Esophagus squamous epithelium (tissue), 4 donors: ENCODE measurements around the gene JHY.

Source experiments
- POLR2A ChIP-seq, 4 donors: fragments of 450-650 bp; IDR thresholded peaks; one replicate each; pipeline ENCODE4 v1.6.1; 2017; ENCODE audit warnings: antibody characterized with exemption in 4 of 4, mild to moderate bottlenecking in 4 of 4, moderate library complexity in 3 of 4
- TF ChIP-seq, protein P1 (sequence below), 6 experiments: fragments of 450-650 bp in 4 of 6; fragments of 200-600 bp in 2 of 6; sonication (generic) in 2 of 6; IDR thresholded peaks; one replicate each; pipeline ENCODE4 v1.5.1; 2016 to 2019; ENCODE audit warnings: antibody characterized with exemption in 6 of 6, mild to moderate bottlenecking in 4 of 6, moderate library complexity in 4 of 6

DNA sequence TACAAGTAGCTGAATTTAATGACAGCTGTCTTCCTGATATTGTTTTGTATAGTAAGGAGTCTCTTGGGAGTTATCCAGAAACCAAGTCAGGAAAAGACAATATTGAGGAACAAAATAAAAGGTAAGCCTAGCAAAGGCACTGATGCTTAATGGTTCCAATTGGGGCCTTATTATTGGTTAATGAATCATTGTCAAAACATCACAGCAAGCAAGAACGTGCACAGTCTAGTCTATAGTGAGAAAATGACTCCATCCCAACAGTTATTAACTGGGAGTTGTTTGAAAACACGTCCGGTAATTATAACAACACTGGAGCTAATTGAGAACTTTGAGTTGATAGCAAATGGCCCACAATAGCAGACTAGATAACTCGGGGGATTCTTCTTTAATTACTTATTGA is 81.4 kb downstream of the JHY start:
- TF ChIP-seq, protein P1, sequence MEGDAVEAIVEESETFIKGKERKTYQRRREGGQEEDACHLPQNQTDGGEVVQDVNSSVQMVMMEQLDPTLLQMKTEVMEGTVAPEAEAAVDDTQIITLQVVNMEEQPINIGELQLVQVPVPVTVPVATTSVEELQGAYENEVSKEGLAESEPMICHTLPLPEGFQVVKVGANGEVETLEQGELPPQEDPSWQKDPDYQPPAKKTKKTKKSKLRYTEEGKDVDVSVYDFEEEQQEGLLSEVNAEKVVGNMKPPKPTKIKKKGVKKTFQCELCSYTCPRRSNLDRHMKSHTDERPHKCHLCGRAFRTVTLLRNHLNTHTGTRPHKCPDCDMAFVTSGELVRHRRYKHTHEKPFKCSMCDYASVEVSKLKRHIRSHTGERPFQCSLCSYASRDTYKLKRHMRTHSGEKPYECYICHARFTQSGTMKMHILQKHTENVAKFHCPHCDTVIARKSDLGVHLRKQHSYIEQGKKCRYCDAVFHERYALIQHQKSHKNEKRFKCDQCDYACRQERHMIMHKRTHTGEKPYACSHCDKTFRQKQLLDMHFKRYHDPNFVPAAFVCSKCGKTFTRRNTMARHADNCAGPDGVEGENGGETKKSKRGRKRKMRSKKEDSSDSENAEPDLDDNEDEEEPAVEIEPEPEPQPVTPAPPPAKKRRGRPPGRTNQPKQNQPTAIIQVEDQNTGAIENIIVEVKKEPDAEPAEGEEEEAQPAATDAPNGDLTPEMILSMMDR (IDR thresholded peaks at IDR 0.05), result no peak
- no peak for TF ChIP-seq POLR2A (IDR thresholded peaks at IDR 0.05)
